Fibroblast of lung (primary cell): ENCODE data around the gene PTGS1. TPM values are rescaled to one million over a fixed set of nuclear protein-coding genes. Genes with fewer than 3 reads are reported as not detected.

Source experiments
- DNase-seq, 2 donors: peaks; one replicate each; pipeline versions ENCODE4 v3.0.0 to v3.0.0-alpha.2; 2010; ENCODE audit warnings: low read depth in 2 of 2
- H2AFZ ChIP-seq: 2 replicates; pipeline ENCODE4 v1.5.1; 2012; ENCODE audit warnings: low read length, control low read depth, inconsistent platforms
- H3K27ac ChIP-seq: 2 replicates; pipeline ENCODE4 v1.5.1; 2011; ENCODE audit warnings: low read length, control low read depth; ENCODE audit not compliant: insufficient read depth
- H3K27me3 ChIP-seq: 2 replicates; pipeline ENCODE4 v1.5.1; 2011; ENCODE audit warnings: mild to moderate bottlenecking, low read length; ENCODE audit not compliant: control insufficient read depth, insufficient read depth
- H3K36me3 ChIP-seq: 2 replicates; pipeline ENCODE4 v1.5.1; 2011; ENCODE audit warnings: low read length; ENCODE audit not compliant: control insufficient read depth, insufficient read depth
- H3K4me1 ChIP-seq: 2 replicates; pipeline ENCODE4 v1.5.1; 2011; ENCODE audit warnings: low read length; ENCODE audit not compliant: control insufficient read depth, insufficient read depth; ENCODE audit errors: extremely low read depth
- H3K4me2 ChIP-seq: 2 replicates; pipeline ENCODE4 v1.5.1; 2011; ENCODE audit warnings: low read length, control low read depth; ENCODE audit not compliant: insufficient read depth; ENCODE audit errors: extremely low read depth
- H3K4me3 ChIP-seq, 4 experiments: fragments of 200-600 bp in 1 of 4; sonication (generic) in 1 of 4; replicated peaks in 1 of 4; 2 replicates each; pipeline ENCODE4 v1.5.1; 2011 to 2016; ENCODE audit warnings: low read length in 4 of 4, low read depth in 3 of 4, mild to moderate bottlenecking in 3 of 4, control low read depth in 2 of 4, inconsistent platforms in 1 of 4, mixed read lengths in 1 of 4; ENCODE audit not compliant: insufficient read depth in 1 of 4; ENCODE audit errors: control extremely low read depth in 1 of 4
- H3K79me2 ChIP-seq: 2 replicates; pipeline ENCODE4 v1.5.1; 2012; ENCODE audit warnings: mild to moderate bottlenecking, low read length, inconsistent platforms; ENCODE audit not compliant: control insufficient read depth, insufficient read depth
- H3K9ac ChIP-seq: 2 replicates; pipeline ENCODE4 v1.5.1; 2011; ENCODE audit warnings: mild to moderate bottlenecking, low read length, control low read depth; ENCODE audit not compliant: insufficient read depth
- H3K9me3 ChIP-seq: 2 replicates; pipeline ENCODE4 v1.5.1; 2012; ENCODE audit warnings: low read depth, low read length; ENCODE audit not compliant: control insufficient read depth, insufficient read depth
- H4K20me1 ChIP-seq: 2 replicates; pipeline ENCODE4 v1.5.1; 2011; ENCODE audit warnings: low read length; ENCODE audit not compliant: control insufficient read depth, insufficient read depth; ENCODE audit errors: extremely low read depth
- CTCF ChIP-seq, 2 donors: IDR thresholded peaks in 1 of 2; conservative IDR thresholded peaks in 1 of 2; 1 replicate in 1 of 2; 2 replicates in 1 of 2; pipeline ENCODE4 v1.5.1; 2011 to 2012; ENCODE audit warnings: low read length in 2 of 2, control low read depth in 1 of 2, inconsistent platforms in 1 of 2, low read depth in 1 of 2, mild to moderate bottlenecking in 1 of 2
- EZH2 ChIP-seq: IDR thresholded peaks from 2 replicates; pipeline ENCODE4 v1.5.1; 2012; ENCODE audit warnings: low read length, control low read depth, mild to moderate bottlenecking; ENCODE audit errors: missing control alignments
- polyA plus RNA-seq, 2 donors: library from polyadenylated mRNA; depleted of rRNA in 1 of 2; stranded (reverse) in 1 of 2; unstranded in 1 of 2; fragments of >200 nt; gene quantifications; 2 replicates each; pipeline ENCODE4 v1.2.1, GENCODE V29; 2011 to 2012; ENCODE audit warnings: missing spikeins in 1 of 2
- total RNA-seq: library from RNA; depleted of rRNA; stranded (reverse); fragments of >200 nt; gene quantifications from 2 replicates; pipeline ENCODE4 v1.2.1, GENCODE V29; 2014

PTGS1 gene
- total and polyA plus RNA-seq, 2 donors (not counting 1 experiment from before 2014, with no cell fraction given): 13.4 to 86.5 TPM

- no peaks in the 10 kb centered on the region for H3K36me3 ChIP-seq
These were observed 6.6 kb upstream of the PTGS1 start for GRCh38 chr9:122364117-122364782.

GRCh38 chr9:122364783-122365150, 6.1 kb upstream of the PTGS1 start:
- Histone ChIP-seq H3K4me2 (no peak overlapping the region), H3K79me2 (no peaks in the 10 kb centered on the region), H4K20me1 (no peaks in the 10 kb centered on the region), H3K27me3 (no peaks in the 10 kb centered on the region), H3K27ac (peak overlapping the region; percentile 70), H3K4me1 (peaks cover 17% of the 10 kb centered on the region), H3K9ac (no peak overlapping the region), H3K9me3 (no peaks in the 10 kb centered on the region), H3K4me3 (no peak overlapping the region), H2AFZ (peak overlapping the region; percentile 38), H3K36me3 (no peaks in the 10 kb centered on the region)
- DNase-seq: peak in 1 of 2 donors; percentile 48
- TF ChIP-seq CTCF (conservative IDR thresholded peaks at IDR 0.05 in 1 of 2, IDR thresholded peaks at IDR 0.05 in 1 of 2; ENCODE audit: low read depth in 1 of 2, low read length in 2 of 2) (no peak), EZH2 (no peak)

More at GRCh38 chr9:122364117-122364782, 6.6 kb upstream of the PTGS1 start:
- TF ChIP-seq EZH2 (no peak), CTCF (conservative IDR thresholded peaks at IDR 0.05 in 1 of 2, IDR thresholded peaks at IDR 0.05 in 1 of 2; ENCODE audit: low read depth in 1 of 2, low read length in 2 of 2) (no peak)
- Histone ChIP-seq H3K4me3 (no peak overlapping the region), H3K9ac (no peak overlapping the region), H2AFZ (no peak overlapping the region), H3K4me1 (peaks cover 18% of the 10 kb centered on the region), H3K79me2 (no peaks in the 10 kb centered on the region), H4K20me1 (no peaks in the 10 kb centered on the region), H3K4me2 (peak overlapping the region; percentile 54), H3K27me3 (no peaks in the 10 kb centered on the region), H3K27ac (peak overlapping the region; percentile 70), H3K9me3 (no peaks in the 10 kb centered on the region)
- DNase-seq: peak in 1 of 2 donors; percentile 83

- peak in 1 of 2 donors; percentile 85 for DNase-seq
- no peak overlapping the region for H3K27ac ChIP-seq
These were observed 4.7 kb upstream of the PTGS1 start for GRCh38 chr9:122366074-122366660.

More at GRCh38 chr9:122366074-122366660, 4.7 kb upstream of the PTGS1 start:
- H3K36me3 ChIP-seq: no peaks in the 10 kb centered on the region
- H3K79me2 ChIP-seq: peaks cover 2% of the 10 kb centered on the region
- H3K27me3 ChIP-seq: no peaks in the 10 kb centered on the region
- H3K9me3 ChIP-seq: no peaks in the 10 kb centered on the region
- TF ChIP-seq EZH2: no peak
- no peak for TF ChIP-seq CTCF (conservative IDR thresholded peaks at IDR 0.05 in 1 of 2, IDR thresholded peaks at IDR 0.05 in 1 of 2; ENCODE audit: low read depth in 1 of 2, low read length in 2 of 2)
- no peak overlapping the region for H3K9ac ChIP-seq
- peaks cover 14% of the 10 kb centered on the region for H3K4me1 ChIP-seq
- no peak overlapping the region for H3K4me2 ChIP-seq
- no peak overlapping the region for H2AFZ ChIP-seq
- no peak overlapping the region for H3K4me3 ChIP-seq
- no peaks in the 10 kb centered on the region for H4K20me1 ChIP-seq
